Loucy (cell line): ENCODE results near the gene TXNRD2.

Experiments used
- H2AFZ ChIP-seq: fragments of 200-600 bp; sonication (generic); 2 replicates; pipeline ENCODE4 v1.6.0; 2016; ENCODE audit warnings: antibody characterized with exemption, mild to moderate bottlenecking, low read length, moderate library complexity
- H3F3A ChIP-seq: fragments of 200-600 bp; 2 replicates; pipeline ENCODE4 v1.6.0; 2016; ENCODE audit warnings: antibody characterized with exemption, low read depth, mild to moderate bottlenecking
- H3K27me3 ChIP-seq: fragments of 200-600 bp; sonication (generic); 2 replicates; pipeline ENCODE4 v1.6.1; 2014; ENCODE audit warnings: low read length, mild to moderate bottlenecking; ENCODE audit not compliant: insufficient read depth, poor library complexity, severe bottlenecking
- H3K36me3 ChIP-seq: fragments of 200-600 bp; sonication (generic); 2 replicates; pipeline ENCODE4 v1.6.1; 2016; ENCODE audit warnings: low read length; ENCODE audit not compliant: insufficient read depth
- H3K4me1 ChIP-seq: fragments of 200-600 bp; sonication (generic); 2 replicates; pipeline ENCODE4 v1.5.1; 2014; ENCODE audit warnings: low read length, mild to moderate bottlenecking; ENCODE audit not compliant: insufficient read depth, poor library complexity, severe bottlenecking
- H3K4me2 ChIP-seq: fragments of 200-600 bp; sonication (generic); 2 replicates; pipeline ENCODE4 v1.6.0; 2014; ENCODE audit warnings: antibody characterized with exemption, low read length, low read depth, mild to moderate bottlenecking; ENCODE audit not compliant: poor library complexity, severe bottlenecking
- H3K4me3 ChIP-seq: fragments of 200-600 bp; sonication (generic); 2 replicates; pipeline ENCODE4 v1.5.1; 2014; ENCODE audit warnings: low read length, mild to moderate bottlenecking, mixed read lengths; ENCODE audit not compliant: poor library complexity, severe bottlenecking
- H3K79me2 ChIP-seq: fragments of 200-600 bp; sonication (generic); 2 replicates; pipeline ENCODE4 v1.6.1; 2014; ENCODE audit warnings: low read length; ENCODE audit not compliant: insufficient read depth
- H3K9ac ChIP-seq: fragments of 200-600 bp; sonication (generic); 2 replicates; pipeline ENCODE4 v1.6.0; 2014; ENCODE audit warnings: mild to moderate bottlenecking, low read depth, low read length, moderate library complexity; ENCODE audit not compliant: poor library complexity, severe bottlenecking
- H3K9me2 ChIP-seq: fragments of 200-600 bp; sonication (generic); replicated peaks from 2 replicates; pipeline ENCODE4 v1.6.1; 2016; ENCODE audit warnings: low read depth, low read length, mixed read lengths
- H3K9me3 ChIP-seq: fragments of 200-600 bp; sonication (generic); 2 replicates; pipeline ENCODE4 v1.6.1; 2014; ENCODE audit warnings: mild to moderate bottlenecking, antibody characterized with exemption, low read length, low read depth; ENCODE audit not compliant: insufficient read depth
- H4K20me1 ChIP-seq: fragments of 200-600 bp; sonication (generic); 2 replicates; pipeline ENCODE4 v1.6.0; 2014; ENCODE audit warnings: antibody characterized with exemption, low read length, mild to moderate bottlenecking; ENCODE audit not compliant: insufficient read depth, poor library complexity, severe bottlenecking
- CTCF ChIP-seq: fragments of 200-600 bp; sonication (generic); conservative IDR thresholded peaks from 2 replicates; pipeline ENCODE4 v1.5.1; 2014; ENCODE audit warnings: mild to moderate bottlenecking, antibody characterized with exemption, low read length
- EZH2phosphoT487 ChIP-seq: fragments of 200-600 bp; IDR thresholded peaks from 2 replicates; pipeline ENCODE4 v1.6.1; 2018; ENCODE audit warnings: antibody characterized with exemption, mild to moderate bottlenecking, moderate library complexity, borderline replicate concordance

TXNRD2 gene

DNA sequence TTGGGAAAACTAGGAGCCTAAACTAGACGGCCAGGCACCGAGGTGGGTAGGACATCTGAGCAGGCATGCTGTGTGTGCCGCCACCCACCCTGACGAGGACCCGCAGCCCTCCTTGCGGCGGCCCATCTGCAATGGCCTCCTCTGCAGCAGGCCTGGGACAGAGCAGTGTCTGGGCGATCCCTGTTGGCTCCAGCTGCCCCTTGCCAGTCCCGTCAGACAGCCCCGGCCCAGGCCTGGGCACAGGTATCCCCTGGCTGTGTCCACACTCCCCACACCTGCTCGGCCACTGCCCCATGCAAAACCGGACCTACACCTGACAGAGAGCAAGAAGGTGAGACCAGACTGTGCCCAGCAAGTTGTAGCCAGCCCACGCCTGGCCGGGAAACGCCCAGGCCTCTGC lies 48.3 kb downstream of the TXNRD2 start:
- H3F3A ChIP-seq: peaks cover 21% of the 10 kb centered on the region
- H3K4me1 ChIP-seq: peaks cover 70% of the 10 kb centered on the region
- peak overlapping the region; percentile 92 for H3K4me2 ChIP-seq
- H3K9me2 ChIP-seq: no peaks in the 10 kb centered on the region
- H3K27me3 ChIP-seq: no peaks in the 10 kb centered on the region
- no peaks in the 10 kb centered on the region for H3K36me3 ChIP-seq
- no peak overlapping the region for H2AFZ ChIP-seq
- peak overlapping the region; percentile 66 for H3K4me3 ChIP-seq
- no peaks in the 10 kb centered on the region for H4K20me1 ChIP-seq
- TF ChIP-seq CTCF (no peak), EZH2phosphoT487 (no peak)
- H3K9me3 ChIP-seq: no peaks in the 10 kb centered on the region
- H3K79me2 ChIP-seq: peaks cover 9% of the 10 kb centered on the region; the same call in 1 of the 2 replicates
- peak overlapping the region; percentile 90 for H3K9ac ChIP-seq

GRCh38 chr22:19892925-19893324 lies 48.7 kb downstream of the TXNRD2 start:
- peak overlapping the region; percentile 90 for H3K9ac ChIP-seq
- H3K4me3 ChIP-seq: peak overlapping the region; percentile 66
- no peak overlapping the region for H2AFZ ChIP-seq

DNA sequence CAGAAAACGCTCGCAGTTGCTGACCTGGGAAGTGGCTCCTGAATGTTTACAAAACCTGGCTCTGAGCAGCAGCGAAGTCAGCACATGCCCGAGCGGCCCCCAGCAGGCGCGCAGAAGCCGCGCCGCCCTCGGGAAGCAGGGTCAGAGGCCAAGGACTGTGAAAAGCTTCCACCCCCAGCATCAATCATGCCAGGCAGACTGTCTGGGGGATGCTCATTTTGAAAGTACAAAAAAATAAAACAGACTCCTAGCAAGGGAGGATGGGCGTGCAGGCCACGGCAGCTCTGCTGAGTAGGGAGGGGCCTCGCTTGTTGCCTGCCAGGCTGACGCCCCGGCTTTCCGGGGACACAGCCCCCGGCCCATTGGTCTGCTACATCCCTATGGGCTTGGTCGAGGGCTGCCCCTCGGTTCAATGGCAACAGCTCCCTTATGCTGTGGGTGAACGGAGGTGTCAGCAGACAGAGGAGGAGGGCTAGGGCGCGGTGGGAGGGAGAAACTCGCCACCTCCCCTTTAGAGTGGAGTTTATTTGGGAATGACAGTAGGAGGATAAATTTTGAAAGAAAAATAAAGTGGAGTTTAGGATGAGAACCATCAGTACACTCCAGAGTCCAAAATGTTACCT lies 49.2 kb downstream of the TXNRD2 start:
- Histone ChIP-seq H2AFZ (no peak overlapping the region), H3K79me2 (peaks cover 18% of the 10 kb centered on the region; the same call in 1 of the 2 replicates), H3K36me3 (no peaks in the 10 kb centered on the region), H3K9me3 (no peaks in the 10 kb centered on the region), H4K20me1 (no peaks in the 10 kb centered on the region), H3K4me2 (peak overlapping the region; percentile 92), H3K9ac (peak overlapping the region; percentile 90), H3F3A (peaks cover 21% of the 10 kb centered on the region), H3K4me3 (peak overlapping the region; percentile 66), H3K9me2 (no peaks in the 10 kb centered on the region), H3K27me3 (no peaks in the 10 kb centered on the region), H3K4me1 (peaks cover 77% of the 10 kb centered on the region)
- TF ChIP-seq CTCF: no peak
- no peak for TF ChIP-seq EZH2phosphoT487

More at GRCh38 chr22:19892925-19893324, 48.7 kb downstream of the TXNRD2 start:
- no peaks in the 10 kb centered on the region for H3K27me3 ChIP-seq
- peaks cover 21% of the 10 kb centered on the region for H3F3A ChIP-seq
- H3K4me2 ChIP-seq: peak overlapping the region; percentile 92
- peaks cover 73% of the 10 kb centered on the region for H3K4me1 ChIP-seq
- no peaks in the 10 kb centered on the region for H3K9me3 ChIP-seq
- TF ChIP-seq CTCF (no peak), EZH2phosphoT487 (no peak)
- no peaks in the 10 kb centered on the region for H4K20me1 ChIP-seq
- no peaks in the 10 kb centered on the region for H3K36me3 ChIP-seq
- no peaks in the 10 kb centered on the region for H3K9me2 ChIP-seq
- H3K79me2 ChIP-seq: peaks cover 12% of the 10 kb centered on the region; the same call in 1 of the 2 replicates
